ENCODE data around the gene MGAT3. TPM values are rescaled to one million over a fixed set of nuclear protein-coding genes. Genes with fewer than 3 reads are reported as not detected.

MGAT3 gene
- total and polyA plus RNA-seq, 9 of the 15 experiments (the other 6 are each of a cell fraction or from before 2014, with no cell fraction given) = 0.10 to 11.5 (median 4.6) TPM

GRCh38 chr22:39433476-39434242 is 23.2 kb upstream of the MGAT3 start:
- in situ Hi-C loops (cut with MboI) (no loop called here), intact Hi-C loops (cut with micrococcal nuclease) (no loop called here)
- no peaks in the 10 kb centered on the region for H3K79me2 ChIP-seq (ENCODE audit: control insufficient read depth, insufficient read depth, low read length)
- no peak for DNase-seq (ENCODE audit: extremely low read depth in 1 of 4, low spot score in 3 of 4)
- H3K4me2 ChIP-seq (ENCODE audit: insufficient read depth, low read length) = no peak overlapping the region
- H3K27me3 ChIP-seq (ENCODE audit: control insufficient read depth in 2 of 2, insufficient read depth in 2 of 2, low read length in 2 of 2) = no peaks in the 10 kb centered on the region
- peaks cover 31% of the 10 kb centered on the region; the same call in 2 of the 3 replicates for H3K36me3 ChIP-seq (ENCODE audit: control insufficient read depth, insufficient read depth, low read length)
- TF ChIP-seq TARDBP (IDR thresholded peaks at IDR 0.05) (no peak), BCL6 (CRISPR knock-in tag; IDR thresholded peaks at IDR 0.05) (no peak), POLR2G (IDR thresholded peaks at IDR 0.05; ENCODE audit: low read depth, low read length) (peak; percentile 12; the same call in 1 of the 2 replicates)
- TF ChIP-seq, protein P1, sequence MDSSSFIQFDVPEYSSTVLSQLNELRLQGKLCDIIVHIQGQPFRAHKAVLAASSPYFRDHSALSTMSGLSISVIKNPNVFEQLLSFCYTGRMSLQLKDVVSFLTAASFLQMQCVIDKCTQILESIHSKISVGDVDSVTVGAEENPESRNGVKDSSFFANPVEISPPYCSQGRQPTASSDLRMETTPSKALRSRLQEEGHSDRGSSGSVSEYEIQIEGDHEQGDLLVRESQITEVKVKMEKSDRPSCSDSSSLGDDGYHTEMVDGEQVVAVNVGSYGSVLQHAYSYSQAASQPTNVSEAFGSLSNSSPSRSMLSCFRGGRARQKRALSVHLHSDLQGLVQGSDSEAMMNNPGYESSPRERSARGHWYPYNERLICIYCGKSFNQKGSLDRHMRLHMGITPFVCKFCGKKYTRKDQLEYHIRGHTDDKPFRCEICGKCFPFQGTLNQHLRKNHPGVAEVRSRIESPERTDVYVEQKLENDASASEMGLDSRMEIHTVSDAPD (CRISPR knock-in tag; IDR thresholded peaks at IDR 0.05) = no peak
- no peak overlapping the region for H3K4me3 ChIP-seq
- no peaks in the 10 kb centered on the region for H4K20me1 ChIP-seq (replicated peaks; ENCODE audit: control insufficient read depth, insufficient read depth, low read length)
- H3K9me3 ChIP-seq (replicated peaks; ENCODE audit: control insufficient read depth, insufficient read depth, low read depth, low read length) = no peaks in the 10 kb centered on the region
- ATAC-seq = no peak
- H3K9me1 ChIP-seq (ENCODE audit: control insufficient read depth, insufficient read depth, low read length) = no peaks in the 10 kb centered on the region
- FAIRE-seq = no peak
- 88% methylated on average over 24 of the region's 31 CpGs for WGBS (ENCODE audit: insufficient coverage, low coverage, missing lambda C conversion rate)
- H3K9ac ChIP-seq (ENCODE audit: insufficient read depth in 1 of 2, low read depth in 2 of 2, low read length in 2 of 2) = peak overlapping the region in 1 of 2 experiments; percentile 9; a peak in 1 of 4 replicates
- peaks cover 5 to 38% of the 10 kb centered on the region in 2 experiments; a peak in 4 of 5 replicates for H3K4me1 ChIP-seq (replicated peaks in 1 of 2; ENCODE audit: control insufficient read depth in 2 of 2, insufficient read depth in 2 of 2, low read length in 2 of 2)
- H2AFZ ChIP-seq (ENCODE audit: low read depth, low read length) = no peak overlapping the region
- no peak overlapping the region for H3K27ac ChIP-seq (ENCODE audit: extremely low read depth, low read depth, low read length)
- no TSS peak for BruUV-seq (replicated peaks)
- CTCF ChIA-PET (ENCODE audit: low intra/inter-chr PET ratio) = no interaction called here
- POLR2A ChIA-PET = interaction anchor here (0.6 kb wide), 1 partner anchor 67 kb away, joined by 3 read pairs; no protein-coding TSS in a partner anchor
